Fibroblast of villous mesenchyme (primary cell): ENCODE measurements around the gene CAMTA2. TPM values are rescaled to one million over a fixed set of nuclear protein-coding genes. Genes with fewer than 3 reads are reported as not detected.
"Not testable (repeated sequence)": the region's sequence is repeated elsewhere in the genome, so short reads cannot be mapped to it uniquely, and the experiment has no call there.

ENCODE experiments used
- DNase-seq: peaks from one replicate; pipeline ENCODE4 v3.0.0-alpha.2; 2010; ENCODE audit warnings: low read depth
- H3K4me3 ChIP-seq: 2 replicates; pipeline ENCODE4 v1.5.1; 2011; ENCODE audit warnings: low read depth, mild to moderate bottlenecking, low read length
- total RNA-seq: library from RNA; depleted of rRNA; stranded (reverse); fragments of >200 nt; gene quantifications from 2 replicates; pipeline ENCODE4 v1.2.3, GENCODE V29; 2012
- TF ChIP-seq, protein P1 (sequence below): IDR thresholded peaks from 2 replicates; pipeline ENCODE4 v1.5.1; 2012; ENCODE audit warnings: low read depth, mild to moderate bottlenecking, low read length; ENCODE audit not compliant: insufficient read depth

CAMTA2 gene
- total RNA-seq, 1 donor, result 15.1 TPM

DNA sequence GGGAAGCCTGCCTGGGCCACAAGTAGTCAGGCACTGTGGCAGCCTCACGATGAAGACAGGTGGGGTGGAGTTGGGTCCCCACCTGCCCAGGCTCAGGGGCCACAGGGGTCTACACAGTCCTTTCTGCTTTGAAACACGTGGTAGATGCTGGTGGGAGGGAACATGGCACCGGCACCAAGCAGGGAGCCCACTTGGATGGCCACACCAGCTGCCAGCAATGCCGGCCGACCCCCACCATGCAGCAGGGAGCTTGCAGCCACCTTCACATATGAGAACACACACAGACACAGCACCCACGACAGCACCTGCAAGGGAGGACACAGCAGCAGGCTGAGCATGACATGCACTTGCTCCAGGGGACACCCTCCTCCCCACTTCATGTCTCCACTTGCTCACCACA is 45.4 kb upstream of the CAMTA2 start:
- no peak overlapping the region for H3K4me3 ChIP-seq
- TF ChIP-seq, protein P1, sequence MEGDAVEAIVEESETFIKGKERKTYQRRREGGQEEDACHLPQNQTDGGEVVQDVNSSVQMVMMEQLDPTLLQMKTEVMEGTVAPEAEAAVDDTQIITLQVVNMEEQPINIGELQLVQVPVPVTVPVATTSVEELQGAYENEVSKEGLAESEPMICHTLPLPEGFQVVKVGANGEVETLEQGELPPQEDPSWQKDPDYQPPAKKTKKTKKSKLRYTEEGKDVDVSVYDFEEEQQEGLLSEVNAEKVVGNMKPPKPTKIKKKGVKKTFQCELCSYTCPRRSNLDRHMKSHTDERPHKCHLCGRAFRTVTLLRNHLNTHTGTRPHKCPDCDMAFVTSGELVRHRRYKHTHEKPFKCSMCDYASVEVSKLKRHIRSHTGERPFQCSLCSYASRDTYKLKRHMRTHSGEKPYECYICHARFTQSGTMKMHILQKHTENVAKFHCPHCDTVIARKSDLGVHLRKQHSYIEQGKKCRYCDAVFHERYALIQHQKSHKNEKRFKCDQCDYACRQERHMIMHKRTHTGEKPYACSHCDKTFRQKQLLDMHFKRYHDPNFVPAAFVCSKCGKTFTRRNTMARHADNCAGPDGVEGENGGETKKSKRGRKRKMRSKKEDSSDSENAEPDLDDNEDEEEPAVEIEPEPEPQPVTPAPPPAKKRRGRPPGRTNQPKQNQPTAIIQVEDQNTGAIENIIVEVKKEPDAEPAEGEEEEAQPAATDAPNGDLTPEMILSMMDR, result no peak
- DNase-seq, result no peak

DNA sequence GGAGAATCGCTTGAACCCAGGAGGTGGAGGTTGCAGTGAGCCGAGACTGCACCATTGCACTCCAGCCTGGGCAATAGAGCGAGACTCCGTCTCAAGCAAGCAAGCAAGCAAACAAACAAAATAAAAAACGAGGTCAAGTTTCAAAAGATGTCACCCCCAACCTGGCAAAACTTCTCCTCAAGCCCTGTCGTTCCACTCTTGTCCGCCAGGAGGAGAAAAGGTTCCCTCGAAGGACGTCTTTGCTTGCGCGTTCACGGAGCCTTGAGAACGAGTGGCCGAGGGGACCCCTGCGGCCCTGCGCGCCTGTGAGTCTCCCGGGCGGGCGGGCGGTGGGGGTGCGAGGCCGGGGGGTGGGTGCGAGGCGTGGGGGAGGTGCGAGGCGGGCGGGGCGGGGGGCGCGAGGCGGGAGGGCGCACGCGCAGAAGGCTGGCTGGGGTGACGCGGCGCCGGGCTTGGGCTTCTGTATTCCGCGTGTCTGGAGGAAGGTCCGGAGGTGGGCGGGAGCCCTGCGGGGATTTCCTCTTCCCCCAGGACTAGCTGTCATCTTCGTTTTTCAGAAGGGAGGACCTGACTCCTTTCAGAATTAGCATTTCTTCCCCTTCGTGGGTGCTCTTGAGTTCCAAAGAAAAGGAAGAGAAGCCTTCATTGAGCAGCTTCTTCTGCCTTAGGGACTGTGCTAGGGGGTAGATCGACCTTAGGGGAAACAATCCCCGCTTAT is 44.0 kb upstream of the CAMTA2 start:
- peak; percentile 86 for DNase-seq
- TF ChIP-seq, protein P1, result peak; percentile 80
- H3K4me3 ChIP-seq, result peak overlapping the region; percentile 48

DNA sequence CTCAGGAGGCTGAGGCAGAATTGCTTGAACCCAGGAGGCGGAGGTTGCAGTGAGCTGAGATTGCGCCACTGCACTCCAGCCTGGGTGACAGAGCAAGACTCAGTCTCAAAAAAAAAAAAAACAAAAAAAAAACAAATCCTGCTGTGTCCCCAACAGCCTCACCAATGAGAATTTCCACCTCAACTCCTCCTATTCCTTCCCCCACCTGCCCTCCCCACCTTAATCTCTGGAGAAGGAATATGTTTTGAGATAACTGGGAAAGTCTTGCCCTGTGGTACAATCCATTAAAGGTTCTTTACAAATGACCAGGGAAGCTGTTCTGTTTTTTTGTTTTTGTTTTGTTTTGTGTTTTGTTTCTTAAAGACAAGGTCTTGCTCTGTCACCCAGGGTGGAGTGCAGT is 42.7 kb upstream of the CAMTA2 start:
- not testable (repeated sequence) for DNase-seq, H3K4me3 ChIP-seq

DNA sequence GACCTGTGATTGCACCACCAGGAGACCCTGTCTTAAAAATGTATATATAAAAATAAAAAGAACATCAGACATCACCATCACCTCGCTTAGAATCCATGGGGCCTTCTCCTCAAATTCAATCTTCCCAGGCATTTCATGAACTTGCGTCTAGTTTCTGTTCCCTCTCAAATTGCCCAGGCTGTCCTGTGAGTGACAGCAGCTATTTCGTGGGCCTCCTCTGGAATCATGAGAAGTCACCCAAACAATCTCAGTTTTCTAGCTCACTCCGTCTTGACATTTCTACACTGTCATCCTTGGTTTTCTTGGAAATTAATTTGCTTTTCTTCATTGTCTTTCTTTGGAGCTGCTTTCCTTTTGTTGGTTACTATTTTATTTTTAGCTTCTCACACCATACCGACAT is 40.4 kb upstream of the CAMTA2 start:
- H3K4me3 ChIP-seq, result no peak overlapping the region
- TF ChIP-seq, protein P1, result no peak
- no peak for DNase-seq

DNA sequence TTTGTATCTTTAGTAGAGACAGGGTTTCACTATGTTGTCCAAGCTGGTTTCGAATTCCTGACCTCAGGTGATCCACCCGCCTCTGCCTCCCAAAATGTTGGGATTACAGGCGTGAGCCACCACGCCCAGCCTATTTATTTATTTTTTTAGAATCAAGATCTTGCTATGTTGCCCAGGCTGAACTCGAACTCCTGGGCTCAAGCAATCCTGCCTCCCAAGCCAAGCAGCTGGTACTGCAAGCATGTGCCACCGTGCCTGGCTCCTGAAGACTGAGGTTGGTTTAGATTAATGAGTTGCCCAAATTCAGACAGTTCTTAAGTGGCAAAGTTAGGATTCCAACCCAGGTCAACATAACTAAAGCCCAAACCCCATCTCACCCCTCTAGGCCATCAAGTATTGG is 39.8 kb upstream of the CAMTA2 start:
- DNase-seq, result no peak

DNA sequence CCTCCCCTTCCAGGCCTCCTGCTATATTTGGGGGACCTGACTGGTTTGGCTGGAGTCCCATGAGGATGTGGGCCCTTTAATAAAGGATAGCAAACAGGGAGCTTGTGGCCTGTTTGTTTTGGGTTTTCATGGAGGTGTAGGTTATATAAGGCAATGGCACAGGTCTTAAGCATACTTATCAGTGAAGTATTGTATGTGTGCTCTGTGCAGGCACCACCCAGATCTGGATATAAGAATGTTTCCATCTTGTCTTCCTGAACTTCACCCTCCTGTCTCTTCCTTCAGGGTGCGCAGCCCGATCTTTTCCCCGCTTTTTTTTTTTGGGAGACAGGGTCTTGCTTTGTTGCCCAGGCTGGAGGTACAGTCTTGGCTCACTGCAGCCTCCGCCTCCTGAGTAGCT is 37.1 kb upstream of the CAMTA2 start:
- no peak for DNase-seq
- H3K4me3 ChIP-seq, result no peak overlapping the region
- TF ChIP-seq, protein P1, result no peak

More for the DNA sequence above, 39.8 kb upstream of the CAMTA2 start:
- no peak overlapping the region for H3K4me3 ChIP-seq
- TF ChIP-seq, protein P1, result no peak

DNA sequence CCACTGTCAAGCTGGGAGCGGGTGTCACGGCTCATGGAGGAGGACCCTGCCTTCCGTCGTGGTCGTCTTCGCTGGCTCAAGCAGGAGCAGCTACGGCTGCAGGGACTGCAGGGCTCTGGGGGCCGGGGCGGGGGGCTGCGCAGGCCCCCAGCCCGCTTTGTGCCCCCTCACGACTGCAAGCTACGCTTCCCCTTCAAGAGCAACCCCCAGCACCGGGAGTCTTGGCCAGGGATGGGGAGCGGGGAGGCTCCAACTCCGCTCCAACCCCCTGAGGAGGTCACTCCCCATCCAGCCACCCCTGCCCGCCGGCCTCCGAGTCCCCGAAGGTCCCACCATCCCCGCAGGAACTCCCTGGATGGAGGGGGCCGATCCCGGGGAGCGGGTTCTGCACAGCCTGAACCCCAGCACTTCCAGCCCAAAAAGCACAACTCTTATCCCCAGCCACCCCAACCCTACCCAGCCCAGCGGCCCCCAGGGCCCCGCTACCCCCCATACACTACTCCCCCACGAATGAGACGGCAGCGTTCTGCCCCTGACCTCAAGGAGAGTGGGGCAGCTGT is 36.2 kb upstream of the CAMTA2 start:
- H3K4me3 ChIP-seq, result no peak overlapping the region
- TF ChIP-seq, protein P1, result no peak
- no peak for DNase-seq
